Measurements from ENCODE around the gene CCDC148.

CCDC148 gene

GRCh38 chr2:158456309-158457066 is at the start of gene CCDC148, which contains the start of gene PKP4:
Gene CCDC148 (minus strand): TSS chr2:158456753. CDS start chr2:158456439, 314 bp downstream.
Gene PKP4 (plus strand): TSS chr2:158456952. CDS start chr2:158533185, 76,233 bp downstream.
- DNase-seq = peak; percentile 91 to 95

- no peak for DNase-seq
Measured at GRCh38 chr2:158505448-158505934, 48.9 kb upstream of the CCDC148 start.

GRCh38 chr2:158504088-158504487 is 47.5 kb upstream of the CCDC148 start:
- no peak for DNase-seq

GRCh38 chr2:158502974-158503373 is 46.4 kb upstream of the CCDC148 start:
- DNase-seq = no peak

GRCh38 chr2:158501301-158501700 is 44.7 kb upstream of the CCDC148 start:
- peak; percentile 28 to 77 for DNase-seq

- no peak for DNase-seq
Measured at GRCh38 chr2:158500333-158500732, 43.8 kb upstream of the CCDC148 start.

GRCh38 chr2:158499383-158499782 is 42.8 kb upstream of the CCDC148 start:
- no peak for DNase-seq

GRCh38 chr2:158498749-158499136 is 42.2 kb upstream of the CCDC148 start:
- DNase-seq = no peak

GRCh38 chr2:158498043-158498748 is 41.6 kb upstream of the CCDC148 start:
- no peak for DNase-seq

GRCh38 chr2:158497486-158497885 is 40.9 kb upstream of the CCDC148 start:
- no peak for DNase-seq

- DNase-seq = no peak
Measured at GRCh38 chr2:158496986-158497385, 40.4 kb upstream of the CCDC148 start.

- DNase-seq = no peak
Measured at GRCh38 chr2:158495175-158495574, 38.6 kb upstream of the CCDC148 start.

GRCh38 chr2:158493458-158493857 is 36.9 kb upstream of the CCDC148 start:
- DNase-seq = no peak

- no peak for DNase-seq
Measured at GRCh38 chr2:158491072-158491471, 34.5 kb upstream of the CCDC148 start.

- no peak for DNase-seq
Measured at GRCh38 chr2:158489366-158490112, 33.0 kb upstream of the CCDC148 start.

- DNase-seq = no peak
Measured at GRCh38 chr2:158488442-158489216, 32.1 kb upstream of the CCDC148 start.

- DNase-seq = no peak
Measured at GRCh38 chr2:158487419-158487818, 30.9 kb upstream of the CCDC148 start.

GRCh38 chr2:158486970-158487325 is 30.4 kb upstream of the CCDC148 start:
- DNase-seq = no peak

GRCh38 chr2:158486150-158486969 is 29.8 kb upstream of the CCDC148 start:
- no peak for DNase-seq

GRCh38 chr2:158484892-158485556 is 28.5 kb upstream of the CCDC148 start:
- no peak for DNase-seq

- no peak for DNase-seq
Measured at GRCh38 chr2:158482594-158482993, 26.0 kb upstream of the CCDC148 start.

Data from NCI-H2081 (cell line).